Omental fat pad (tissue), 4 donors: ENCODE measurements around the gene RTL3. TPM values are rescaled to one million over a fixed set of nuclear protein-coding genes. Genes with fewer than 3 reads are reported as not detected.

ENCODE experiments used
- ATAC-seq: fragments of 150-250 bp; one replicate; pipeline ENCODE4 v1.9.1; 2016; ENCODE audit warnings: mild to moderate bottlenecking, moderate library complexity; ENCODE audit not compliant: low FRiP score
- DNase-seq: peaks from one replicate; pipeline ENCODE4 v3.0.0-alpha.2; 2019; ENCODE audit warnings: low spot score
- total RNA-seq, 4 donors: library from RNA; depleted of rRNA; stranded (reverse); fragments of >200 nt; gene quantifications; one replicate each; pipeline ENCODE4 v1.1.0, GENCODE V29; 2016
- TF ChIP-seq, protein P1 (sequence below), 3 donors: fragments of 450-650 bp; IDR thresholded peaks; one replicate each; pipeline ENCODE4 v1.5.1; 2016 to 2017; ENCODE audit warnings: antibody characterized with exemption in 3 of 3, mild to moderate bottlenecking in 3 of 3, moderate library complexity in 2 of 3

RTL3 gene
- total RNA-seq, 4 donors from 2014 or later: 0.12 to 5.0 (median 0.44) TPM

GRCh38 chrX:78687586-78687985, 28.5 kb upstream of the RTL3 start:
- TF ChIP-seq, protein P1, sequence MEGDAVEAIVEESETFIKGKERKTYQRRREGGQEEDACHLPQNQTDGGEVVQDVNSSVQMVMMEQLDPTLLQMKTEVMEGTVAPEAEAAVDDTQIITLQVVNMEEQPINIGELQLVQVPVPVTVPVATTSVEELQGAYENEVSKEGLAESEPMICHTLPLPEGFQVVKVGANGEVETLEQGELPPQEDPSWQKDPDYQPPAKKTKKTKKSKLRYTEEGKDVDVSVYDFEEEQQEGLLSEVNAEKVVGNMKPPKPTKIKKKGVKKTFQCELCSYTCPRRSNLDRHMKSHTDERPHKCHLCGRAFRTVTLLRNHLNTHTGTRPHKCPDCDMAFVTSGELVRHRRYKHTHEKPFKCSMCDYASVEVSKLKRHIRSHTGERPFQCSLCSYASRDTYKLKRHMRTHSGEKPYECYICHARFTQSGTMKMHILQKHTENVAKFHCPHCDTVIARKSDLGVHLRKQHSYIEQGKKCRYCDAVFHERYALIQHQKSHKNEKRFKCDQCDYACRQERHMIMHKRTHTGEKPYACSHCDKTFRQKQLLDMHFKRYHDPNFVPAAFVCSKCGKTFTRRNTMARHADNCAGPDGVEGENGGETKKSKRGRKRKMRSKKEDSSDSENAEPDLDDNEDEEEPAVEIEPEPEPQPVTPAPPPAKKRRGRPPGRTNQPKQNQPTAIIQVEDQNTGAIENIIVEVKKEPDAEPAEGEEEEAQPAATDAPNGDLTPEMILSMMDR (IDR thresholded peaks at IDR 0.05): no peak
- no peak for ATAC-seq
- no peak for DNase-seq

- DNase-seq (no peak), ATAC-seq (no peak)
Observed at GRCh38 chrX:78673246-78673645, 14.1 kb upstream of the RTL3 start.

GRCh38 chrX:78665342-78665741, 6.2 kb upstream of the RTL3 start:
- TF ChIP-seq, protein P1 (IDR thresholded peaks at IDR 0.05): no peak
- DNase-seq: no peak
- no peak for ATAC-seq

More at GRCh38 chrX:78673246-78673645, 14.1 kb upstream of the RTL3 start:
- TF ChIP-seq, protein P1 (IDR thresholded peaks at IDR 0.05): no peak

DNA sequence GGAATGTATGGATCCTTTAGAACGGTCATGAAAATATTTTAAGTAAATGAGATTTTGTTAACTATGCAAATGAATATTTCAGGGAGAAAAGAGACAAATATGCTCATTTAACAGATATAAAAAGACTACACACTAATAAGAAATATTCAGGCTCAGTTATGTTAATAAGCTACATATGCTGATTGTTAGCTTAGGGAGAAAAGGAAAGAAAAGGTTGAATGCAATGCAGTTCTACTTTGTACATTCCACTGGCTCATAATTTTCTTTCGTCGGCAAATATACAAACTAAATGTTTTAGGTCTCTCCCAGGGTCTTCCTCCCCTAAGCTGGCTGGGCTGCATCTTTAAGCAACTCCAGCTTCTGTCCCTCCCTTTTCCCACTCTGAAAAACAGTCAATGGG, 2.7 kb upstream of the RTL3 start:
- TF ChIP-seq, protein P1 (IDR thresholded peaks at IDR 0.05): no peak
- no peak for ATAC-seq
- DNase-seq: no peak

- ATAC-seq (no peak), DNase-seq (no peak)
- TF ChIP-seq, protein P1 (IDR thresholded peaks at IDR 0.05): no peak
Observed at GRCh38 chrX:78659955-78660354, 827 bp upstream of the RTL3 start.

- DNase-seq (no peak), ATAC-seq (no peak)
- TF ChIP-seq, protein P1 (IDR thresholded peaks at IDR 0.05): no peak
Observed at GRCh38 chrX:78658414-78658813, 714 bp downstream of the RTL3 start.

GRCh38 chrX:78655642-78656041, 3.5 kb downstream of the RTL3 start:
- DNase-seq (no peak), ATAC-seq (no peak)
- TF ChIP-seq, protein P1 (IDR thresholded peaks at IDR 0.05): no peak
